GM23338 (cell line): ENCODE data around the gene DOCK11. TPM values are rescaled to one million over a fixed set of nuclear protein-coding genes. Genes with fewer than 3 reads are reported as not detected.

ENCODE experiments used
- ATAC-seq: fragments of 200-7000 bp; cut with Tn5 transposase; 3 replicates; pipeline ENCODE4 v1.9.1; 2020
- DNase-seq: peaks from one replicate; pipeline ENCODE4 v3.0.0-alpha.2; 2015; ENCODE audit warnings: low spot score
- H2AFZ ChIP-seq: fragments of 200-600 bp; sonication (generic); 2 replicates; pipeline ENCODE4 v1.8.0; 2016; ENCODE audit warnings: antibody characterized with exemption, mild to moderate bottlenecking, moderate library complexity
- H3F3A ChIP-seq: fragments of 200-600 bp; sonication (generic); replicated peaks from 2 replicates; pipeline ENCODE4 v1.8.0; 2017; ENCODE audit warnings: antibody characterized with exemption, mixed run types, low read depth
- H3K27ac ChIP-seq: fragments of 200-600 bp; sonication (generic); 2 replicates; pipeline ENCODE4 v1.6.1; 2016; ENCODE audit warnings: low read depth
- H3K27me3 ChIP-seq: fragments of 200-600 bp; sonication (generic); 2 replicates; pipeline ENCODE4 v1.8.0; 2016; ENCODE audit warnings: mild to moderate bottlenecking, mixed run types, moderate library complexity; ENCODE audit not compliant: insufficient read depth
- H3K36me3 ChIP-seq: fragments of 200-600 bp; sonication (generic); 2 replicates; pipeline ENCODE4 v1.8.0; 2016; ENCODE audit warnings: mild to moderate bottlenecking; ENCODE audit not compliant: insufficient read depth
- H3K4me1 ChIP-seq: fragments of 200-600 bp; sonication (generic); 2 replicates; pipeline ENCODE4 v1.8.0; 2016; ENCODE audit warnings: mild to moderate bottlenecking, moderate library complexity; ENCODE audit not compliant: insufficient read depth
- H3K4me2 ChIP-seq: fragments of 200-600 bp; sonication (generic); 2 replicates; pipeline ENCODE4 v1.7.1; 2017; ENCODE audit warnings: mixed run types
- H3K4me3 ChIP-seq: fragments of 200-600 bp; sonication (generic); 2 replicates; pipeline ENCODE4 v1.6.1; 2016; ENCODE audit warnings: mixed run types
- H3K79me2 ChIP-seq: fragments of 200-600 bp; sonication (generic); replicated peaks from 2 replicates; pipeline ENCODE4 v1.8.0; 2017; ENCODE audit warnings: mild to moderate bottlenecking; ENCODE audit not compliant: insufficient read depth
- H3K9me2 ChIP-seq: fragments of 200-600 bp; sonication (generic); 2 replicates; pipeline ENCODE4 v1.8.0; 2017; ENCODE audit not compliant: insufficient read depth
- H4K20me1 ChIP-seq: fragments of 200-600 bp; sonication (generic); replicated peaks from 2 replicates; pipeline ENCODE4 v1.8.0; 2017; ENCODE audit warnings: mild to moderate bottlenecking; ENCODE audit not compliant: insufficient read depth
- H3K27ac Mint-ChIP-seq: 2 replicates; pipeline ENCODE4 v1.8.0; 2020; ENCODE audit warnings: inconsistent platforms, mild to moderate bottlenecking, moderate library complexity, mixed read lengths
- H3K27me3 Mint-ChIP-seq: 3 replicates; pipeline ENCODE4 v1.8.0; 2022; ENCODE audit warnings: low read depth, mild to moderate bottlenecking, moderate library complexity, mixed read lengths, inconsistent platforms; ENCODE audit not compliant: insufficient read depth, poor library complexity
- H3K36me3 Mint-ChIP-seq: 3 replicates; pipeline ENCODE4 v1.8.0; 2021; ENCODE audit warnings: low read depth, mild to moderate bottlenecking, inconsistent platforms, moderate library complexity, mixed read lengths
- H3K4me1 Mint-ChIP-seq: 3 replicates; pipeline ENCODE4 v1.8.0; 2020; ENCODE audit warnings: mild to moderate bottlenecking, inconsistent platforms, mixed read lengths
- H3K4me3 Mint-ChIP-seq: 3 replicates; pipeline ENCODE4 v1.8.0; 2021; ENCODE audit warnings: moderate library complexity, mild to moderate bottlenecking, inconsistent platforms, mixed read lengths
- H3K9me3 Mint-ChIP-seq: 3 replicates; pipeline ENCODE4 v1.8.0; 2020; ENCODE audit warnings: moderate library complexity, mild to moderate bottlenecking, inconsistent platforms, mixed read lengths
- CREB1 ChIP-seq: fragments of 250-450 bp; sonication (Bioruptor Pico); IDR thresholded peaks from 2 replicates; pipeline ENCODE4 v1.5.0; 2020; ENCODE audit warnings: low read depth, mild to moderate bottlenecking, moderate library complexity
- ETS1 ChIP-seq: IDR thresholded peaks from 2 replicates; pipeline ENCODE4 v1.6.1; 2016; ENCODE audit warnings: antibody characterized with exemption
- EZH2phosphoT487 ChIP-seq: fragments of 200-600 bp; sonication (generic); IDR thresholded peaks from one replicate; pipeline ENCODE4 v1.8.1; 2018; ENCODE audit warnings: antibody characterized with exemption; ENCODE audit not compliant: unreplicated experiment
- JUNB ChIP-seq: IDR thresholded peaks from one replicate; pipeline ENCODE4 v1.6.1; 2016; ENCODE audit warnings: antibody characterized with exemption; ENCODE audit not compliant: unreplicated experiment
- NANOG ChIP-seq: IDR thresholded peaks from 2 replicates; pipeline ENCODE4 v1.6.1; 2016; ENCODE audit warnings: antibody characterized with exemption, borderline replicate concordance
- REST ChIP-seq: IDR thresholded peaks from one replicate; pipeline ENCODE4 v1.6.1; 2018; ENCODE audit warnings: antibody characterized with exemption; ENCODE audit not compliant: unreplicated experiment
- STAT1 ChIP-seq: IDR thresholded peaks from one replicate; pipeline ENCODE4 v1.6.1; 2016; ENCODE audit warnings: antibody characterized with exemption; ENCODE audit not compliant: unreplicated experiment
- ZNF114 ChIP-seq: fragments of 250-450 bp; sonication (Bioruptor Pico); IDR thresholded peaks from 2 replicates; pipeline ENCODE4 v1.5.0; 2020; ENCODE audit warnings: mild to moderate bottlenecking, moderate library complexity
- ZNF462 ChIP-seq: fragments of 250-450 bp; sonication (Bioruptor Pico); IDR thresholded peaks from 2 replicates; pipeline ENCODE4 v1.5.0; 2020; ENCODE audit warnings: mild to moderate bottlenecking, moderate library complexity
- polyA plus RNA-seq: library from polyadenylated mRNA; unstranded; fragments of >200 nt; fragmentation: Nextera tagmentation; extraction: Ambion mirVana; gene quantifications from 2 replicates; pipeline ENCODE4 v1.2.1, GENCODE V29; 2016
- total RNA-seq: library from RNA; depleted of rRNA; stranded (reverse); fragments of >200 nt; shearing (Covaris generic); gene quantifications from 2 replicates; pipeline ENCODE4 v1.2.3, GENCODE V29; 2014

Gene DOCK11
- total and polyA plus RNA-seq, 2 experiments from 2014 or later: 6.0 to 12.3 TPM

- Histone ChIP-seq H2AFZ (no peak overlapping the region), H3K27me3 (peaks cover 20% of the 10 kb centered on the region), H3F3A (no peaks in the 10 kb centered on the region), H3K4me3 (no peak overlapping the region), H3K4me2 (no peak overlapping the region), H3K36me3 (no peaks in the 10 kb centered on the region), H3K4me1 (peaks cover 13% of the 10 kb centered on the region; the same call in 1 of the 2 replicates), H3K79me2 (no peaks in the 10 kb centered on the region), H3K9me2 (no peaks in the 10 kb centered on the region), H4K20me1 (no peaks in the 10 kb centered on the region), H3K27ac (no peak overlapping the region)
- DNase-seq (no peak), ATAC-seq (no peak)
- Mint-ChIP-seq H3K4me3 (no peak overlapping the region), H3K36me3 (peaks cover 4% of the 10 kb centered on the region), H3K4me1 (peaks cover 41% of the 10 kb centered on the region), H3K27me3 (peaks cover 21% of the 10 kb centered on the region), H3K27ac (no peak overlapping the region), H3K9me3 (peaks cover 3% of the 10 kb centered on the region; the same call in 2 of the 3 replicates)
- no peak for TF ChIP-seq STAT1
Observed at GRCh38 chrX:118724775-118725174, 229.2 kb downstream of the DOCK11 start.

GRCh38 chrX:118726396-118726795, 230.8 kb downstream of the DOCK11 start:
- Mint-ChIP-seq H3K4me3 (peak overlapping the region; percentile 41; the same call in 1 of the 3 replicates), H3K4me1 (peaks cover 47% of the 10 kb centered on the region)

More at GRCh38 chrX:118726396-118726795, 230.8 kb downstream of the DOCK11 start:
- Histone ChIP-seq H3F3A (no peaks in the 10 kb centered on the region), H3K27ac (no peak overlapping the region), H3K27me3 (peaks cover 20% of the 10 kb centered on the region), H2AFZ (no peak overlapping the region), H3K4me2 (no peak overlapping the region; the same call in 1 of the 2 replicates), H3K4me1 (peaks cover 14% of the 10 kb centered on the region; the same call in 1 of the 2 replicates), H4K20me1 (no peaks in the 10 kb centered on the region), H3K79me2 (no peaks in the 10 kb centered on the region), H3K9me2 (no peaks in the 10 kb centered on the region), H3K4me3 (no peak overlapping the region), H3K36me3 (no peaks in the 10 kb centered on the region)
- H3K9me3 Mint-ChIP-seq: peaks cover 3% of the 10 kb centered on the region; the same call in 2 of the 3 replicates
- peaks cover 4% of the 10 kb centered on the region for H3K36me3 Mint-ChIP-seq
- no peak for DNase-seq
- no peak for ATAC-seq
- H3K27ac Mint-ChIP-seq: no peak overlapping the region
- TF ChIP-seq JUNB: no peak
- no peak for TF ChIP-seq EZH2phosphoT487
- no peak for TF ChIP-seq ZNF114
- no peak for TF ChIP-seq CREB1
- no peak for TF ChIP-seq REST
- no peak for TF ChIP-seq NANOG
- TF ChIP-seq ZNF462: no peak
- TF ChIP-seq STAT1: no peak
- TF ChIP-seq ETS1: no peak
- H3K27me3 Mint-ChIP-seq: peaks cover 27% of the 10 kb centered on the region
